Vagina (tissue), 2 donors: Measurements from ENCODE around the gene MMAA.

Source experiments
- CTCF ChIP-seq, 3 experiments: fragments of 450-650 bp in 2 of 3; fragments of 200-600 bp in 1 of 3; sonication (generic) in 1 of 3; IDR thresholded peaks; one replicate each; pipeline ENCODE4 v1.5.1; 2017 to 2019; ENCODE audit warnings: antibody characterized with exemption in 3 of 3, mild to moderate bottlenecking in 2 of 3, moderate library complexity in 2 of 3
- POLR2A ChIP-seq, 2 donors: fragments of 450-650 bp; IDR thresholded peaks; one replicate each; pipeline ENCODE4 v1.6.1; 2017; ENCODE audit warnings: antibody characterized with exemption in 2 of 2, mild to moderate bottlenecking in 2 of 2, moderate library complexity in 2 of 2
- POLR2AphosphoS5 ChIP-seq, 2 donors: sonication (generic); formaldehyde crosslinking; IDR thresholded peaks; one replicate each; pipeline ENCODE4 v1.9.0; 2017; ENCODE audit warnings: antibody characterized with exemption in 2 of 2, mild to moderate bottlenecking in 2 of 2, low read depth in 1 of 2; ENCODE audit not compliant: insufficient read depth in 1 of 2

DNA sequence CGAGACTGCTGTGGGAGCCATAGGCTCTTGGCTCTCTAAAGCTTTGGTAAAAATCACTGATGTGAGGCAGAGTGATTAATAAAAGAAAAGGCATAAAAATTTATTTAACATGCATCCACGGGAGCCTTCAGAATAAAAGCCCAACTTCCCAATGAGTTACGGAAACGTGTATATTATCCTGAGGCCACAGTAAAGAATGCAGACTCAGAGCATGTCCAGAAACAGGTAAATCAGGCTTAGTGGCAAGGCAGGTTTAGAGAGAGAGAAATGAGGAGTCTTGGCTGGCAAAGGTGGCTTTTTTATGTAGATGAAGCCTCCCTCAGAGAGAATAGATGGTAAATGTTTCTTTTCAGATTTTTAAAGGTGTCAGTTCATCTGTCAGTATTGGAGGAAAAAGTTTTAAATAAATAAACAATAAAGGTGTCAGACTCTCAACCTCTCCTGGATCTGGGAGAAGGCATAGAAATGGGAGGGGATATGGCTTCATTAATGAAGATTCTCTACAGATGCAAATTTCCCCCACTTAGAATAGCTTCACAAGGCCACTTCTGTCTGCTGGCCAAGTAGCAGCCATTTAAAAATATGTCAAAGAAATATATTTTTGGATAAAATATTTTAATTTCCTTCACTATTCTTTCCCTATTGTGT lies 84.8 kb downstream of the MMAA start:
- TF ChIP-seq CTCF (IDR thresholded peaks at IDR 0.05) (no peak), POLR2A (IDR thresholded peaks at IDR 0.05) (no peak), POLR2AphosphoS5 (IDR thresholded peaks at IDR 0.05; ENCODE audit: insufficient read depth in 1 of 2, low read depth in 1 of 2) (no peak)
